ENCODE data around the gene CELF4. TPM values are rescaled to one million over a fixed set of nuclear protein-coding genes. Genes with fewer than 3 reads are reported as not detected.

Gene CELF4
- polyA plus RNA-seq, 2 donors = 0.02 to 0.06 TPM

GRCh38 chr18:37275237-37275741 lies 290.3 kb downstream of the CELF4 start:
- Histone ChIP-seq H3K27ac (ENCODE audit: low read depth in 2 of 2, low read length in 1 of 2) (no peak overlapping the region), H3K9me3 (ENCODE audit: control insufficient read depth in 2 of 2, insufficient read depth in 1 of 2, low read depth in 1 of 2, low read length in 1 of 2) (peaks cover 0 to 6% of the 10 kb centered on the region in 2 donors), H3K4me1 (ENCODE audit: control insufficient read depth in 2 of 2, insufficient read depth in 2 of 2, low read length in 1 of 2) (no peaks in the 10 kb centered on the region), H3K36me3 (ENCODE audit: control insufficient read depth in 2 of 2, insufficient read depth in 2 of 2, low read length in 1 of 2) (no peaks in the 10 kb centered on the region), H3K27me3 (ENCODE audit: control insufficient read depth in 1 of 2, insufficient read depth in 2 of 2, low read length in 2 of 2) (peaks cover 6 to 7% of the 10 kb centered on the region in 2 donors), H3K4me3 (ENCODE audit: low read depth in 1 of 2, low read length in 2 of 2) (no peak overlapping the region)
- WGBS, 2 donors = 19 to 21% methylated on average over 29 to 32 of the region's 32 CpGs

GRCh38 chr18:37274309-37275236 lies 291.0 kb downstream of the CELF4 start:
- Histone ChIP-seq H3K27ac (ENCODE audit: low read depth in 2 of 2, low read length in 1 of 2) (no peak overlapping the region), H3K4me3 (ENCODE audit: low read depth in 1 of 2, low read length in 2 of 2) (no peak overlapping the region), H3K36me3 (ENCODE audit: control insufficient read depth in 2 of 2, insufficient read depth in 2 of 2, low read length in 1 of 2) (no peaks in the 10 kb centered on the region), H3K9me3 (ENCODE audit: control insufficient read depth in 2 of 2, insufficient read depth in 1 of 2, low read depth in 1 of 2, low read length in 1 of 2) (peaks cover 0 to 6% of the 10 kb centered on the region in 2 donors), H3K4me1 (ENCODE audit: control insufficient read depth in 2 of 2, insufficient read depth in 2 of 2, low read length in 1 of 2) (no peaks in the 10 kb centered on the region), H3K27me3 (ENCODE audit: control insufficient read depth in 1 of 2, insufficient read depth in 2 of 2, low read length in 2 of 2) (peaks cover 3 to 7% of the 10 kb centered on the region in 2 donors)
- WGBS, 2 donors = 11 to 20% methylated on average over 78 to 82 of the region's 82 CpGs

GRCh38 chr18:37272841-37273240 lies 292.8 kb downstream of the CELF4 start:
- Histone ChIP-seq H3K4me3 (ENCODE audit: low read depth in 1 of 2, low read length in 2 of 2) (no peak overlapping the region), H3K36me3 (ENCODE audit: control insufficient read depth in 2 of 2, insufficient read depth in 2 of 2, low read length in 1 of 2) (no peaks in the 10 kb centered on the region), H3K9me3 (ENCODE audit: control insufficient read depth in 2 of 2, insufficient read depth in 1 of 2, low read depth in 1 of 2, low read length in 1 of 2) (peaks cover 0 to 6% of the 10 kb centered on the region in 2 donors), H3K27me3 (ENCODE audit: control insufficient read depth in 1 of 2, insufficient read depth in 2 of 2, low read length in 2 of 2) (peaks cover 3 to 7% of the 10 kb centered on the region in 2 donors), H3K27ac (ENCODE audit: low read depth in 2 of 2, low read length in 1 of 2) (no peak overlapping the region), H3K4me1 (ENCODE audit: control insufficient read depth in 2 of 2, insufficient read depth in 2 of 2, low read length in 1 of 2) (no peaks in the 10 kb centered on the region)
- WGBS, 2 donors = 82 to 86% methylated on average over 16 of the region's 16 CpGs

GRCh38 chr18:37272226-37272625 lies 293.4 kb downstream of the CELF4 start:
- Histone ChIP-seq H3K36me3 (ENCODE audit: control insufficient read depth in 2 of 2, insufficient read depth in 2 of 2, low read length in 1 of 2) (no peaks in the 10 kb centered on the region), H3K4me3 (ENCODE audit: low read depth in 1 of 2, low read length in 2 of 2) (no peak overlapping the region), H3K27me3 (ENCODE audit: control insufficient read depth in 1 of 2, insufficient read depth in 2 of 2, low read length in 2 of 2) (peaks cover 3 to 7% of the 10 kb centered on the region in 2 donors), H3K27ac (ENCODE audit: low read depth in 2 of 2, low read length in 1 of 2) (no peak overlapping the region), H3K4me1 (ENCODE audit: control insufficient read depth in 2 of 2, insufficient read depth in 2 of 2, low read length in 1 of 2) (no peaks in the 10 kb centered on the region), H3K9me3 (ENCODE audit: control insufficient read depth in 2 of 2, insufficient read depth in 1 of 2, low read depth in 1 of 2, low read length in 1 of 2) (peaks cover 0 to 6% of the 10 kb centered on the region in 2 donors)
- WGBS, 2 donors = 56 to 67% methylated on average over 2 of the region's 2 CpGs

- Histone ChIP-seq H3K36me3 (ENCODE audit: control insufficient read depth in 2 of 2, insufficient read depth in 2 of 2, low read length in 1 of 2) (no peaks in the 10 kb centered on the region), H3K9me3 (ENCODE audit: control insufficient read depth in 2 of 2, insufficient read depth in 1 of 2, low read depth in 1 of 2, low read length in 1 of 2) (peaks cover 0 to 6% of the 10 kb centered on the region in 2 donors), H3K4me3 (ENCODE audit: low read depth in 1 of 2, low read length in 2 of 2) (no peak overlapping the region), H3K27me3 (ENCODE audit: control insufficient read depth in 1 of 2, insufficient read depth in 2 of 2, low read length in 2 of 2) (peaks cover 0 to under 1% of the 10 kb centered on the region in 2 donors), H3K4me1 (ENCODE audit: control insufficient read depth in 2 of 2, insufficient read depth in 2 of 2, low read length in 1 of 2) (no peaks in the 10 kb centered on the region), H3K27ac (ENCODE audit: low read depth in 2 of 2, low read length in 1 of 2) (no peak overlapping the region)
- 87 to 89% methylated on average over 7 of the region's 7 CpGs for WGBS, 2 donors
Measured at GRCh38 chr18:37270666-37271052, 294.9 kb downstream of the CELF4 start.

GRCh38 chr18:37270038-37270665 lies 295.4 kb downstream of the CELF4 start:
- H3K9me3 ChIP-seq (ENCODE audit: control insufficient read depth in 2 of 2, insufficient read depth in 1 of 2, low read depth in 1 of 2, low read length in 1 of 2) = peaks cover 0 to 6% of the 10 kb centered on the region in 2 donors
- 21 to 23% methylated on average over 8 of the region's 8 CpGs for WGBS, 2 donors
- H3K4me1 ChIP-seq (ENCODE audit: control insufficient read depth in 2 of 2, insufficient read depth in 2 of 2, low read length in 1 of 2) = no peaks in the 10 kb centered on the region
- H3K27me3 ChIP-seq (ENCODE audit: control insufficient read depth in 1 of 2, insufficient read depth in 2 of 2, low read length in 2 of 2) = no peaks in the 10 kb centered on the region
- no peaks in the 10 kb centered on the region for H3K36me3 ChIP-seq (ENCODE audit: control insufficient read depth in 2 of 2, insufficient read depth in 2 of 2, low read length in 1 of 2)
- H3K27ac ChIP-seq (ENCODE audit: low read depth in 2 of 2, low read length in 1 of 2) = no peak overlapping the region
- no peak overlapping the region for H3K4me3 ChIP-seq (ENCODE audit: low read depth in 1 of 2, low read length in 2 of 2)

GRCh38 chr18:37266290-37266689 lies 299.3 kb downstream of the CELF4 start:
- Histone ChIP-seq H3K36me3 (ENCODE audit: control insufficient read depth in 2 of 2, insufficient read depth in 2 of 2, low read length in 1 of 2) (no peaks in the 10 kb centered on the region), H3K4me1 (ENCODE audit: control insufficient read depth in 2 of 2, insufficient read depth in 2 of 2, low read length in 1 of 2) (no peaks in the 10 kb centered on the region), H3K27me3 (ENCODE audit: control insufficient read depth in 1 of 2, insufficient read depth in 2 of 2, low read length in 2 of 2) (no peaks in the 10 kb centered on the region), H3K9me3 (ENCODE audit: control insufficient read depth in 2 of 2, insufficient read depth in 1 of 2, low read depth in 1 of 2, low read length in 1 of 2) (peaks cover 0 to 2% of the 10 kb centered on the region in 2 donors), H3K4me3 (ENCODE audit: low read depth in 1 of 2, low read length in 2 of 2) (no peak overlapping the region), H3K27ac (ENCODE audit: low read depth in 2 of 2, low read length in 1 of 2) (no peak overlapping the region)
- WGBS, 2 donors = 29 to 32% methylated on average over 13 of the region's 13 CpGs

GRCh38 chr18:37265382-37265781 lies 300.2 kb downstream of the CELF4 start:
- 56 to 58% methylated on average over 2 of the region's 2 CpGs for WGBS, 2 donors
- H3K27me3 ChIP-seq (ENCODE audit: control insufficient read depth in 1 of 2, insufficient read depth in 2 of 2, low read length in 2 of 2) = no peaks in the 10 kb centered on the region
- no peaks in the 10 kb centered on the region for H3K4me1 ChIP-seq (ENCODE audit: control insufficient read depth in 2 of 2, insufficient read depth in 2 of 2, low read length in 1 of 2)
- H3K27ac ChIP-seq (ENCODE audit: low read depth in 2 of 2, low read length in 1 of 2) = no peak overlapping the region
- no peaks in the 10 kb centered on the region for H3K36me3 ChIP-seq (ENCODE audit: control insufficient read depth in 2 of 2, insufficient read depth in 2 of 2, low read length in 1 of 2)
- no peaks in the 10 kb centered on the region for H3K9me3 ChIP-seq (ENCODE audit: control insufficient read depth in 2 of 2, insufficient read depth in 1 of 2, low read depth in 1 of 2, low read length in 1 of 2)
- no peak overlapping the region for H3K4me3 ChIP-seq (ENCODE audit: low read depth in 1 of 2, low read length in 2 of 2)

GRCh38 chr18:37264956-37265355 lies 300.6 kb downstream of the CELF4 start:
- Histone ChIP-seq H3K4me3 (ENCODE audit: low read depth in 1 of 2, low read length in 2 of 2) (no peak overlapping the region), H3K9me3 (ENCODE audit: control insufficient read depth in 2 of 2, insufficient read depth in 1 of 2, low read depth in 1 of 2, low read length in 1 of 2) (no peaks in the 10 kb centered on the region), H3K27me3 (ENCODE audit: control insufficient read depth in 1 of 2, insufficient read depth in 2 of 2, low read length in 2 of 2) (no peaks in the 10 kb centered on the region), H3K27ac (ENCODE audit: low read depth in 2 of 2, low read length in 1 of 2) (no peak overlapping the region), H3K4me1 (ENCODE audit: control insufficient read depth in 2 of 2, insufficient read depth in 2 of 2, low read length in 1 of 2) (no peaks in the 10 kb centered on the region), H3K36me3 (ENCODE audit: control insufficient read depth in 2 of 2, insufficient read depth in 2 of 2, low read length in 1 of 2) (no peaks in the 10 kb centered on the region)
- 92% methylated on average over 14 of the region's 14 CpGs for WGBS, 2 donors

Measured in esophagus (tissue), 2 donors.